SHP77 (cell line): Measurements from ENCODE around the gene FPR3.
"Not testable (repeated sequence)": the region's sequence is repeated elsewhere in the genome, so short reads cannot be mapped to it uniquely, and the experiment has no call there.

ENCODE experiments used
- DNase-seq, 2 experiments: peaks; one replicate each; lab custom pipeline; 2025; lab: John Stamatoyannopoulos, UW

The FPR3 gene

DNA sequence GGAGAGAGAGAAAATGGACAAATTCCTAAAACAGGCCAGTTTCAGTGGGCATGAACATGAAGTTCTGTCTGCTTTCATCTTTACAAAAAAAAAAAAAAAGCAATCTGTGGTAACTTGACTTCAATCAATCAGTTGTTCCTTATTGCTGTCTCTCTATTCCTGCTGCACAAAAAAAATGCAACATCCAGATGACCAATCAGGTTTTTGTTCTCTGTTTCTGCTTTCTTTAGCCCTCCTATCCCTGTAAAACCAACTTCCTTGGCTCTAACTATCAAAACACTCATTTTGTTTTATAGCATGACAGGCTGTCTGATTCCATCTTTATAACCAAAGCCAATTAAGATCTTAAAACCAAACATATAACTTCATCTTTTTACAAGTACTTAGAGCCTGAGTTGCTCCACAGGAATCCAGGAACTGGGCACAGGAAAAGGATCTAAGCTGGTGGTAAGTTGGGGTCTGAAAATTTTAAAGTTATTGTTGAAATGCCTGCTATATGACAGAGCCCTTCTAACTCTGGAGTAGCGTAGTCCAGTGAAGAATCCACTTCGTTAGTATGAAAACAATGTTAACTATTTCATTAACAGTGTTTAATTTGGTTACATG is at the start of gene FPR3:
Gene FPR3 (plus strand): TSS at position 273 of the 606 bp plus-strand sequence. CDS start 28,592 bp downstream, outside the sequence.
- DNase-seq = no peak

GRCh38 chr19:51746731-51747130 is 48.2 kb upstream of the FPR3 start:
- no peak for DNase-seq

GRCh38 chr19:51749979-51750378 is 45.0 kb upstream of the FPR3 start:
- no peak for DNase-seq

- DNase-seq = no peak
Observed at GRCh38 chr19:51750400-51751094, 44.4 kb upstream of the FPR3 start.

GRCh38 chr19:51751655-51752054 is 43.3 kb upstream of the FPR3 start, which contains the start of gene FPR1:
FPR1 (minus strand) TSS chr19:51751878; CDS start chr19:51746994, 4,884 bp downstream.
- no peak for DNase-seq

- no peak for DNase-seq
Observed at GRCh38 chr19:51754109-51754508, 40.8 kb upstream of the FPR3 start.

DNA sequence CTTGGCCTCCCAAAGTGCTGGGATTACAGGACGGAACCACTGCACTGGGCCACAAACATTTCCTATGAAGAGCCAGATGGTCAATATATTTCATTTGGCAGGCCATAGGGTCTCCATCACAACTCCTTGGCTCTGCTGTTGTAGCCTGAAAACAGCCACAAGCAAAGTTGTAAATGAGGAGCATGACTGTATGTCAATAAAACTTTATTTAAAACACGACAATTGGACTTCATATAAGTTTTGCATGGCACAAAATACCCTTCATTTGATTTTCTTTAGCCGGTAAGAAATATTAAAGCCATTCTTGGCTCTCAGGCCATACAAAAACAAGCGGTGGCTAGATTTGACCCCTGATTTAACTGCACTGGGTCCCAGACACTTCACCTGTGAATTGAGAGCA is 40.2 kb upstream of the FPR3 start:
- no peak for DNase-seq

DNA sequence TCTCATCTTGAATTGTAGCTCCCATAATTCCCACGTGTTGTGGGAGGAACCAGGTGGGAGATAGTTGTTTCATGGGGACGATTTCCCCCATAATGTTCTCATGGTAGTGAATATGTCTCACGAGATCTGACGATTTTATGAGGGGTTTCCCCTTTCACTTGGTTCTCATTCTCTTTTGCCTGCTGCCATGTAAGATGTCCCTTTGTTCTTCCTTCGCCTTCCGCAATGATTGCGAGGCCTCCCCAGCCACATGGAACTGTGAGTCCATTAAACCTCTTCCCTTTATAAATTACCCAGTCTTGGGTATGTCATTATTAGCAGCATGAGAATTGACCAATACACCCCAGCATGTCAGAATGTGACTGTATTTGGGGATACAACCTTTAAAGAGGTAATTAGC is 39.4 kb upstream of the FPR3 start:
- DNase-seq = no peak

DNA sequence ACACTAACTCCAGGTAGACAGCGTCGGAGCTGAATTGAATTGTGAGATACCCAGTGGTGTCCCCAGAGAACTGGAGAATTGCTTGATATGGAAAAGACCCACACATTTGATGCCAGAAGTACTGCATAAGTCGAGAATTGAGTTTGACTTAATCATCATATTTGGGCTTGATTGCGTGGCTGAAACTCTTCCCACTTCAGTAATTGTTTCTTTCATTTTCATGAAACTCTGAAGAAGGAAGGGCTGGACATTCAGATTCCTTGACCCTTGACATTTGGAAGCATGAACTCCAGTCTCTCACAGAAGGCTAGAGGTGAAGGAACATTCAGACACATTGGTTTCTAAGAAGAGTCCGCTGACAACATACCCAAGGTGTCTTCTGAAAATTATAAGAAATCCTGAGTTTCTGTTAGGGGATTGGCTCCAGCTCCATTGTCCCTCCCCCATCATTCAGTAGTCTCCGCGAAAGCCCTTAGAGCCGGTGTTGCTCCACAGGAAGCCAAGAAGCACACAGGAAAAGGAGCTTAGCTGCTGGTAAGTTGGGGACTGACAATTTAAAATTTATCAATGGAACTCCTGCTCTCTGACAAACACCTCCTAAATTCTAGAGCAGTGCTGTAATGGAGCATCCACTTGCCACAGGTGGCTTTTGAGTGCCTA is 34.1 kb upstream of the FPR3 start, which contains the start of gene FPR2:
Gene FPR2 (plus strand): TSS at position 484 of the 660 bp plus-strand sequence. CDS start 7,479 bp downstream, outside the sequence.
- DNase-seq = no peak

DNA sequence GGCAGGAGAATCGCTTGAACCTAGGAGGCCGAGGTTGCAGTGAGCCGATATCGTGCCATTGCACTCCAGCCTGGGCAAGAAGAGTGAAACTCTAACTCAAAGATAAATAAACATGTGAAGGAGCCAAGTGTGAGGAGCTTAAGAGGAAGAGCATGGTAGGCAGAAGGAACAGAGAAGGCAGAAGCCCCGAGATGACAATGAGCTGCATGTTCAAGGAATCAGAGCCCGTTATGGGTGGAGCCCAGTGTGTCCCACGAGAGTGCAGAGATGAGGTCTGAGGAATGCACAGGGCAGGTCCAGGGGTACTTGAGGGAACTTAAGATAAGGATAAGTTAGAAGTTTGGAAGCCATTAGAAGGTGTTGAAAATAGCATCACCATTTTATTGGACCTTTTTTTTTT is 33.3 kb upstream of the FPR3 start:
- DNase-seq = no peak

GRCh38 chr19:51765086-51765485 is 29.9 kb upstream of the FPR3 start:
- no peak for DNase-seq

DNA sequence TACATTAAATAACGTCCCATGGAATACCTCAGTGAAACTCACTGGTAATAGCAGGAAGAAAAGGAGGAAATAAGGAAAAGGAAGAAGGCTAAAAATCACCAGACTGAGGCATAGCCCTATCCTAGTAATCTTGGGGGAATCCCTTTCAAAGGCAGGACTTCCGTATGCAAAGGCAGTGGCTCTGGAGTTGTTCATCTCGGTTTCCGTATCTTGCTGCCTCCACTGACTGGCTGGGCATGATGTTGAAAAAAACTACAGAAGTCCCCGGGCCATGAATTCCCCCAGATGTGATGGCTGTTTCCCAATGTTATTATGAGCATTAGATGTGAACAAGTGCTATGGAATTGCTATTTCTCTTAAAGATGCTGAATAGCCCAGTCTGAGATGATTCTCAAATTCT is 28.5 kb upstream of the FPR3 start:
- no peak for DNase-seq

DNA sequence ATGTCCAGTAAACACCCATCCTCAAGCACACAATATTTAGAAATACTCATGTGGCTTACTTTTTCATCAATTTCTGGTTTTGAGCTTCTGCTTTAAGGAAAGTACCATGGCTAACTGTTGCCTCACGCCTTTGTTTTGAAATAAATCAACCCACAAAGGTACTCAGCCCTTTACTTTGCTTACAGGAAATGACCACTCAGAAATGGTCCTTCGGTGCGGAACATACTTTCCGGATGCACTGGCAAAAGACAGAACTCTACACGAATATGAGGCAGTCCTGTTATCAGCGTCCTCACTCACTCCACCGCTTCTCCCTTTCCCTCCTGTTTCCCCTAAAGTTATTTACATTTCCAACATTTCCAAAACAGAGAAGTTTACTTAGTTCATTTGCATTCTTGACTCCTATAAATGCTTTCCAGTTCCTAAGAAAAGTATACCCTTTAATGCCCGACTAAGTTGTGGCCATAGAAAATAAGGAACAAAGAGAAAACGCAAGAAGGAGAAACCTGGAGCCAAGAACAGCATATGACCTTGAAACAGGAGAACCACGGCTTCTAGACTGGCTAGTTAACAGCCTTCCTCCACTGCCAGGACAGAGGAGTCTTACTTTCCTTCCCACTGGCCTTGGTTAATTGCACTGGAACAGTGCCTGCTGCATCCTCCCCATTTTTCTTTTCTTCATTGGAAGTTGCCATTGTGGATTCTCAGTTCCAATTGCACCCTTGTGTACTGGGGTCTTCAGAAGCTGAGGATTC is 23.4 kb upstream of the FPR3 start:
- DNase-seq = no peak

GRCh38 chr19:51772977-51773376 is 22.0 kb upstream of the FPR3 start:
- DNase-seq = no peak

DNA sequence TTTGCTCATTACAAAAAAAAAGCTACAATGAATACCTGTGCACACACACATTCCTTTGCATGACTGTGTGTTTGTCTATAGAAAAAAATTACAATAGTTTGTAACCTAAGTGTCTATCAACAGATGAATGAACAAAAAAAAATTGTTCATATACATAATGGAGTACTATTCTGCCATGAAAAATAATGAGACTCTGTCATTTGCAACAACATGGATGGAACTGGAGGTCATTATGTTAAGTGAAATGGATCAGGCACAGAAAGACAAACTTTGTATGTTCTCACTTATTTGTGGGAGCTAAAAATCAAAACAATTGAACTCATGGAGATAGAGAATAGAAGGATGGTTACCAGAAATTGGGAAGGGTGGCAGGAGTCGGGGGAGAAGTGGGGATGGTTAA is 18.4 kb upstream of the FPR3 start:
- not testable (repeated sequence) for DNase-seq

- DNase-seq = peak; percentile 68 to 78
Observed at GRCh38 chr19:51777570-51778462, 17.1 kb upstream of the FPR3 start.

- no peak for DNase-seq
Observed at GRCh38 chr19:51779181-51779580, 15.8 kb upstream of the FPR3 start.

DNA sequence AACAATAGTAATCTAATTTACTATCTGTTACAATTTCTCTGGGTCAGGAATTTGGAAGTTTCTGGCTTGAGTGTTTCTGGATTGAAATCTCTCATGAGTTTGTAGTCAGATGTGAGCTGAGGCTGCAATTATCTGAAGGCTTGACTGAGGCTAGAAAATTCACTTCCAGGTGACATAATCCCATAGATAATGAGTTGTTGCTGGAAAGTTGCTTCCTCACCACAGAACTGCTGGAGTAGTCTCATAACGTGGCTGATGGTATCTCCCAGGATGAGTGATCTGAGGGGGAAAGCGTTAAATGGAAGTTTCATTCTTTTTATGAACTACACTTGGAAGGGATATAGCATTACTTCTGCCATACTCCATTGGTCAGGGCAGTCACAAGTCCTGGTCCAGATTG is 15.3 kb upstream of the FPR3 start:
- no peak for DNase-seq

- DNase-seq = no peak
Observed at GRCh38 chr19:51780270-51780669, 14.7 kb upstream of the FPR3 start.

DNA sequence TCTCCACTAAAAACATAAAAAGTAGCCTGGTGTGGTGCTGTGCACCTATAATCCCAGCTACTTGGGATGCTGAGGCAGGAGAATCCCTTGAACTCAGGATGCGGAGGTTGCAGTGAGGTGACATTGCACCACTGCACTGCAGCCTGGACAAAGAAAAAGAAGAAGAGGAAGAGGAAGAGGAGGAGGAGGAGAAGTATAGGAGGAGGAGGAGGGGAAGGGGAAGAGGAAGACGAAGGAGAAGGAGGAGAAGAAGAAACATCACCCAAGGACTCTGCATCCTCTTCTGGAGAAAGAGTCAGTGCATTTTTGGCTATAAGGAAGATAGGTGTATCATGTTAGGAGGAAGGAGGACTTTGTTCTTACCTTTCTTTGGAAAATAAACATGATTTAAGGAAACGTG is 13.0 kb upstream of the FPR3 start:
- DNase-seq = no peak

DNA sequence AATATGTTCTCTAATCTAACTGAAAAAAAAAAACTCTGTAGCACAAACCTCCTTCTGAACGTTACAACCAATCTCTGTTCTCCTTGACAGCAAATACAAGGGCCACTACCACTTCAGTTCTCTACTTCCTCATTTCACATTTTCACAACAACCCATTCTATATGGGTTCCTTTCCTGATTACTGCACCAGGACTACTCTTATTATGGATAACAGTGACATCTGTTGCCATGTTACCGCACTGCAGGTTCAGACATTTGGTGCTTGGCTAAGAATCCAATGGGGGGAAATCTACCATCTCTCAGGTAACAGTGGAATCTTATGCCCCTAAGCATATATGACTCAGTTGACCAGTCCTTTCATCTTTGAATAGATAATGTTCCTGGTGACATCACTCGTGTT is 11.6 kb upstream of the FPR3 start:
- DNase-seq = peak; percentile 9 to 20
